Activated naive CD4-positive, alpha-beta T cell treated with Interleukin-2 at 50 U/mL for 16 hours (primary cell): ENCODE results near the gene CXCL3.

Source experiments
- DNase-seq: peaks from one replicate; pipeline ENCODE4 v3.0.0-alpha.2; 2020

Gene CXCL3

GRCh38 chr4:74054483-74055047 is 16.1 kb upstream of the CXCL3 start:
- no peak for DNase-seq

- no peak for DNase-seq
Observed at GRCh38 chr4:74047152-74047551, 8.7 kb upstream of the CXCL3 start.

- no peak for DNase-seq
Observed at GRCh38 chr4:74045772-74046171, 7.3 kb upstream of the CXCL3 start.

- no peak for DNase-seq
Observed at GRCh38 chr4:74045247-74045646, 6.8 kb upstream of the CXCL3 start.

GRCh38 chr4:74044677-74045076 is 6.2 kb upstream of the CXCL3 start:
- DNase-seq = no peak

- no peak for DNase-seq
Observed at GRCh38 chr4:74042681-74043080, 4.2 kb upstream of the CXCL3 start.

GRCh38 chr4:74041418-74041817 is 2.9 kb upstream of the CXCL3 start:
- DNase-seq = no peak

- no peak for DNase-seq
Observed at GRCh38 chr4:74039315-74039763, 850 bp upstream of the CXCL3 start.

GRCh38 chr4:74038086-74038424 is 434 bp downstream of the CXCL3 start:
- no peak for DNase-seq

- no peak for DNase-seq
Observed at GRCh38 chr4:74037076-74037955, 1.2 kb downstream of the CXCL3 start.

GRCh38 chr4:74033739-74034138 is 4.8 kb downstream of the CXCL3 start:
- DNase-seq = no peak

GRCh38 chr4:74032064-74032463 is 6.4 kb downstream of the CXCL3 start:
- no peak for DNase-seq

- DNase-seq = no peak
Observed at GRCh38 chr4:74031576-74031975, 6.9 kb downstream of the CXCL3 start.

- no peak for DNase-seq
Observed at GRCh38 chr4:74030285-74030684, 8.2 kb downstream of the CXCL3 start.

GRCh38 chr4:74028504-74028903 is 10.0 kb downstream of the CXCL3 start:
- no peak for DNase-seq

- DNase-seq = no peak
Observed at GRCh38 chr4:74023709-74024108, 14.8 kb downstream of the CXCL3 start.

- no peak for DNase-seq
Observed at GRCh38 chr4:74021601-74022000, 16.9 kb downstream of the CXCL3 start.

GRCh38 chr4:74018771-74019170 is 19.7 kb downstream of the CXCL3 start:
- DNase-seq = no peak

- DNase-seq = no peak
Observed at GRCh38 chr4:74018116-74018515, 20.4 kb downstream of the CXCL3 start.

- DNase-seq = no peak
Observed at GRCh38 chr4:74016068-74016467, 22.4 kb downstream of the CXCL3 start.

- DNase-seq = no peak
Observed at GRCh38 chr4:74015126-74015780, 23.2 kb downstream of the CXCL3 start.

- DNase-seq = no peak
Observed at GRCh38 chr4:74014332-74014731, 24.2 kb downstream of the CXCL3 start.

GRCh38 chr4:74013264-74013663 is 25.2 kb downstream of the CXCL3 start:
- no peak for DNase-seq

GRCh38 chr4:74012130-74012529 is 26.4 kb downstream of the CXCL3 start:
- DNase-seq = no peak
